GM12878 (cell line): ENCODE data around the gene ALAD. TPM values are rescaled to one million over a fixed set of nuclear protein-coding genes. Genes with fewer than 3 reads are reported as not detected.

Experiments
- ATF3 ChIP-seq: IDR thresholded peaks from 2 replicates; pipeline ENCODE4 v1.6.1; 2011; ENCODE audit warnings: low read depth, mild to moderate bottlenecking, low read length, moderate library complexity, borderline replicate concordance; ENCODE audit errors: extremely low read depth
- CUX1 ChIP-seq: IDR thresholded peaks from 2 replicates; pipeline ENCODE4 v1.6.1; 2012; ENCODE audit warnings: improper control_type of control experiment, low read depth, low read length; ENCODE audit not compliant: insufficient replicate concordance
- EGR1 ChIP-seq, 2 experiments: IDR thresholded peaks; 1 replicate in 1 of 2; 2 replicates in 1 of 2; pipeline ENCODE4 v1.6.1; 2011 to 2012; ENCODE audit warnings: low read depth in 2 of 2, low read length in 2 of 2, borderline replicate concordance in 1 of 2, mild to moderate bottlenecking in 1 of 2, moderate library complexity in 1 of 2
- FOXK2 ChIP-seq: fragments of 450-650 bp; IDR thresholded peaks from 2 replicates; pipeline ENCODE4 v1.6.1; 2017; ENCODE audit warnings: mild to moderate bottlenecking, moderate library complexity
- HSF1 ChIP-seq: fragments of 150-350 bp; IDR thresholded peaks from 2 replicates; pipeline ENCODE4 v1.6.1; 2014; ENCODE audit warnings: mild to moderate bottlenecking, low read depth, low read length
- KAT2A ChIP-seq: conservative IDR thresholded peaks from 2 replicates; pipeline ENCODE4 v1.6.1; 2011; ENCODE audit warnings: low read depth, low read length; ENCODE audit not compliant: control insufficient read depth
- POLR2A ChIP-seq: IDR thresholded peaks from 2 replicates; pipeline ENCODE4 v1.6.1; 2011; ENCODE audit warnings: low read depth, mild to moderate bottlenecking, low read length
- POLR2AphosphoS2 ChIP-seq: IDR thresholded peaks from 2 replicates; pipeline ENCODE4 v1.6.1; 2011; ENCODE audit warnings: low read depth, mild to moderate bottlenecking, low read length, improper control_type of control experiment, moderate library complexity
- RAD21 ChIP-seq: IDR thresholded peaks from 2 replicates; pipeline ENCODE4 v1.6.1; 2011; ENCODE audit warnings: mild to moderate bottlenecking, low read depth, low read length, moderate library complexity; ENCODE audit not compliant: insufficient read depth
- REST ChIP-seq: IDR thresholded peaks from 2 replicates; pipeline ENCODE4 v1.6.1; 2012; ENCODE audit warnings: mild to moderate bottlenecking, low read depth, low read length
- SUZ12 ChIP-seq: fragments of 200-600 bp; sonication (generic); IDR thresholded peaks from one replicate; pipeline ENCODE4 v1.6.1; 2018; ENCODE audit warnings: antibody characterized with exemption, mild to moderate bottlenecking; ENCODE audit not compliant: unreplicated experiment
- TBL1XR1 ChIP-seq: IDR thresholded peaks from 2 replicates; pipeline ENCODE4 v1.6.1; 2012; ENCODE audit warnings: low read depth, low read length, improper control_type of control experiment
- ZNF687 ChIP-seq: fragments of 450-650 bp; IDR thresholded peaks from 2 replicates; pipeline ENCODE4 v1.6.1; 2017; ENCODE audit warnings: mild to moderate bottlenecking, moderate library complexity
- polyA plus RNA-seq, 11 experiments: library from polyadenylated mRNA; depleted of rRNA in 4 of 11; unstranded in 6 of 11; stranded (reverse) in 5 of 11; fragments of >200 nt; fragmentation: Nextera tagmentation in 4 of 11; fragmentation: Illumina TruSeq in 1 of 11; extraction: Ambion mirVana in 4 of 11; extraction: Trizol in 1 of 11; gene quantifications; 1 replicate in 1 of 11; 2 replicates in 10 of 11; pipeline versions ENCODE4 v1.2.1 to v1.2.3, GENCODE V29; 2011 to 2016; ENCODE audit warnings: inconsistent platforms in 2 of 11, missing spikeins in 2 of 11, low read depth in 1 of 11
- total RNA-seq, 4 experiments: library from RNA; depleted of rRNA in 3 of 4; stranded (reverse); fragments of >200 nt in 3 of 4; fragmentation: Illumina TruSeq in 1 of 4; extraction: Trizol in 1 of 4; gene quantifications; 2 replicates each; pipeline versions ENCODE4 v1.2.1 to v1.2.3, GENCODE V29; 2013 to 2021

Gene ALAD
- total and polyA plus RNA-seq, 10 of the 15 experiments (the other 5 are each of a cell fraction or from before 2014, with no cell fraction given): 2.4 to 21.6 (median 12.9) TPM

- TF ChIP-seq ZNF687 (no peak), POLR2A (peak; percentile 80), RAD21 (peak; percentile 68), SUZ12 (no peak), POLR2AphosphoS2 (no peak), FOXK2 (no peak), TBL1XR1 (0 out of 2 replicates have a peak, but pooled peaks have one; percentile 28), KAT2A (no peak), CUX1 (no peak), EGR1 (IDR thresholded peaks at IDR 0.05; ENCODE audit: borderline replicate concordance in 1 of 2, low read depth in 2 of 2, low read length in 2 of 2) (peak in 1 of 2 experiments; percentile 69; a peak in 2 of 3 replicates), REST (no peak), ATF3 (no peak), HSF1 (no peak)
These were observed at the start of gene ALAD (continued) for GRCh38 chr9:113401027-113401792.
